GM12878 (cell line): ENCODE measurements around the gene AP3D1.

Experiments used
- SIX5 ChIP-seq: IDR thresholded peaks from 2 replicates; pipeline ENCODE4 v1.6.1; 2011; ENCODE audit warnings: mild to moderate bottlenecking, low read depth, low read length, moderate library complexity; ENCODE audit not compliant: severe bottlenecking
- TAF1 ChIP-seq: IDR thresholded peaks from 2 replicates; pipeline ENCODE4 v1.6.1; 2011; ENCODE audit warnings: mild to moderate bottlenecking, low read depth, low read length, borderline replicate concordance

GRCh38 chr19:2113439-2114211 lies 37.7 kb downstream of the AP3D1 start:
- TF ChIP-seq TAF1 (no peak), SIX5 (no peak)
